ENCODE results near the gene GABRB3. TPM values are rescaled to one million over a fixed set of nuclear protein-coding genes. Genes with fewer than 3 reads are reported as not detected.

The GABRB3 gene
- total RNA-seq, 1 donor from 2014 or later, result 47.9 TPM

DNA sequence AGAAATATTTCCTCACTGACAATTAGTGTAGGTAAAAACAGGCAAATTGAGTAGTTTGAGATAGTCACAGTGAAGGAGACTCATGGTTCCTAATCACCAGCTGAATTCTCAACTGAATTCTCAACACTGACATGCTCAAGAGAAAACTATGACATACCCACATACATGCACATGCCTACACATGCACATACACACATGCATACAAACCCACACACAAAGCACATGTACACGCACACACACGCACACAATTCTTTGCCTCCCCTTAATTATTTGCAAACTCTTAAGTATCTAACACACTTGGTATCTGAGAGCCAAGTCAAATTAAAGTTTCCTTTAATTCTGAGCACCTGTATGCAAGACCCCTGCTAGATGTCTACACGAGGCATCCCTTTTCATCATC lies 111.8 kb downstream of the GABRB3 start:
- H3K4me1 ChIP-seq (ENCODE audit: insufficient read depth, low read length), result no peaks in the 10 kb centered on the region
- no peaks in the 10 kb centered on the region for H3K79me2 ChIP-seq (ENCODE audit: insufficient read depth, low read length)
- H3K27me3 ChIP-seq (ENCODE audit: insufficient read depth, low read length), result no peaks in the 10 kb centered on the region
- no peak overlapping the region for H2AFZ ChIP-seq (ENCODE audit: low read depth, low read length)
- FAIRE-seq, result no peak
- Mint-ChIP-seq H3K27ac (ENCODE audit: unreplicated experiment) (no peak overlapping the region), H3K36me3 (ENCODE audit: low read depth, unreplicated experiment) (peaks cover 9% of the 10 kb centered on the region), H3K4me3 (ENCODE audit: unreplicated experiment) (no peak overlapping the region), H3K27me3 (ENCODE audit: low read depth, unreplicated experiment) (no peaks in the 10 kb centered on the region), H3K9me3 (ENCODE audit: unreplicated experiment) (no peaks in the 10 kb centered on the region), H3K4me1 (ENCODE audit: low read depth, unreplicated experiment) (peaks cover 12% of the 10 kb centered on the region)
- no peak for TF ChIP-seq EZH2 (IDR thresholded peaks at IDR 0.05; ENCODE audit: insufficient read depth, low read length)
- TF ChIP-seq, protein P1, sequence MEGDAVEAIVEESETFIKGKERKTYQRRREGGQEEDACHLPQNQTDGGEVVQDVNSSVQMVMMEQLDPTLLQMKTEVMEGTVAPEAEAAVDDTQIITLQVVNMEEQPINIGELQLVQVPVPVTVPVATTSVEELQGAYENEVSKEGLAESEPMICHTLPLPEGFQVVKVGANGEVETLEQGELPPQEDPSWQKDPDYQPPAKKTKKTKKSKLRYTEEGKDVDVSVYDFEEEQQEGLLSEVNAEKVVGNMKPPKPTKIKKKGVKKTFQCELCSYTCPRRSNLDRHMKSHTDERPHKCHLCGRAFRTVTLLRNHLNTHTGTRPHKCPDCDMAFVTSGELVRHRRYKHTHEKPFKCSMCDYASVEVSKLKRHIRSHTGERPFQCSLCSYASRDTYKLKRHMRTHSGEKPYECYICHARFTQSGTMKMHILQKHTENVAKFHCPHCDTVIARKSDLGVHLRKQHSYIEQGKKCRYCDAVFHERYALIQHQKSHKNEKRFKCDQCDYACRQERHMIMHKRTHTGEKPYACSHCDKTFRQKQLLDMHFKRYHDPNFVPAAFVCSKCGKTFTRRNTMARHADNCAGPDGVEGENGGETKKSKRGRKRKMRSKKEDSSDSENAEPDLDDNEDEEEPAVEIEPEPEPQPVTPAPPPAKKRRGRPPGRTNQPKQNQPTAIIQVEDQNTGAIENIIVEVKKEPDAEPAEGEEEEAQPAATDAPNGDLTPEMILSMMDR (IDR thresholded peaks at IDR 0.05; ENCODE audit: insufficient read depth, low read depth, low read length), result no peak
- H3K27ac ChIP-seq (ENCODE audit: low read depth, low read length), result no peak overlapping the region
- no peaks in the 10 kb centered on the region for H3K9me3 ChIP-seq (ENCODE audit: insufficient read depth, low read depth, low read length)
- H3K4me3 ChIP-seq (ENCODE audit: insufficient read depth, low read depth, low read length), result no peak overlapping the region
- no peaks in the 10 kb centered on the region for H3K36me3 ChIP-seq (ENCODE audit: insufficient read depth, low read length)
- no peak overlapping the region for H3K9ac ChIP-seq (ENCODE audit: low read length)
- no peak for DNase-seq (ENCODE audit: low read depth)
- H3K4me2 ChIP-seq (ENCODE audit: low read length), result no peak overlapping the region
- H4K20me1 ChIP-seq (ENCODE audit: insufficient read depth, low read length), result no peaks in the 10 kb centered on the region

DNA sequence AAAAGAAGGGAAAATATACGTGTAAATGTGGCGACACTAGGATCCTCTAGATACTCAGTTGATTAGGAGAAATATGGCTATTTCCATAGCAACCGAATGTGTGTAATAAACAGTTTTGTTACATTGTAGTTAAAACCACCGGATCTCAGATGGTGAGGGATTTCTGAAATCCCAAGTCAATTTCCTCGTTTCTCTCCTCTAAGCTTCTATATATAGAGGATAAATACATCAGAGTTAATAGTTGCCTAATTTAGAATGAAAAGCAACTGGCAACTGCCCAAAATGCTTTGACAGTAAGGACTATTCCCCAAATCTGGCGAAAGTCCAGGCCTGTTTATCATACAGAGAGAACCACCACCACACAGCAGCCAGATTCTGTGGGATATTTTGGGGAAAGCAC lies 112.6 kb downstream of the GABRB3 start:
- H3K36me3 ChIP-seq (ENCODE audit: insufficient read depth, low read length), result no peaks in the 10 kb centered on the region
- H3K4me3 ChIP-seq (ENCODE audit: insufficient read depth, low read depth, low read length), result no peak overlapping the region
- H3K9me3 Mint-ChIP-seq (ENCODE audit: unreplicated experiment), result no peaks in the 10 kb centered on the region
- H2AFZ ChIP-seq (ENCODE audit: low read depth, low read length), result no peak overlapping the region
- H3K36me3 Mint-ChIP-seq (ENCODE audit: low read depth, unreplicated experiment), result peaks cover 9% of the 10 kb centered on the region
- H3K79me2 ChIP-seq (ENCODE audit: insufficient read depth, low read length), result no peaks in the 10 kb centered on the region
- H3K9ac ChIP-seq (ENCODE audit: low read length), result no peak overlapping the region
- no peaks in the 10 kb centered on the region for H4K20me1 ChIP-seq (ENCODE audit: insufficient read depth, low read length)
- no peaks in the 10 kb centered on the region for H3K27me3 ChIP-seq (ENCODE audit: insufficient read depth, low read length)
- no peaks in the 10 kb centered on the region for H3K4me1 ChIP-seq (ENCODE audit: insufficient read depth, low read length)
- peaks cover 9% of the 10 kb centered on the region for H3K4me1 Mint-ChIP-seq (ENCODE audit: low read depth, unreplicated experiment)
- no peak overlapping the region for H3K4me3 Mint-ChIP-seq (ENCODE audit: unreplicated experiment)
- no peak overlapping the region for H3K4me2 ChIP-seq (ENCODE audit: low read length)
- no peak overlapping the region for H3K27ac Mint-ChIP-seq (ENCODE audit: unreplicated experiment)
- TF ChIP-seq, protein P1 (IDR thresholded peaks at IDR 0.05; ENCODE audit: insufficient read depth, low read depth, low read length), result no peak
- no peak for TF ChIP-seq EZH2 (IDR thresholded peaks at IDR 0.05; ENCODE audit: insufficient read depth, low read length)
- no peaks in the 10 kb centered on the region for H3K9me3 ChIP-seq (ENCODE audit: insufficient read depth, low read depth, low read length)
- no peaks in the 10 kb centered on the region for H3K27me3 Mint-ChIP-seq (ENCODE audit: low read depth, unreplicated experiment)
- no peak overlapping the region for H3K27ac ChIP-seq (ENCODE audit: low read depth, low read length)
- DNase-seq (ENCODE audit: low read depth), result no peak
- no peak for FAIRE-seq

DNA sequence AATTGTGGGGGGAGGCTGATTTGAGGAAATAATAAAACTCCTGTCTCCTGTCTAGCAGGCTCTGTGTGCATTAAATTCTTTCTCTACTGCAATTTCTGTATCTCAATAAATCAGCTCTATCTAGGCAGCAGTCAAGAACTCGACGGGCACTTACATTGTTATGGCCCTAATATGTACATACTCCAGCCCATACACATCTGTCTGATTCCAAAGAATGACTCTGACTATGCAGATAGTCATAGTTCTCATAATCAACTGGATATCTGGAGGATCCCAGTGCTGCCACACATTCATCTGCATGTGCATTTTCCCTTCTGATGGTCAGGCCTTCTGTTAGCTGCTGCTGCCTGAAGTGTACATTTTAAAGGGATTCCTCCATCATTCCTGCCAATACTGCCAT lies 114.6 kb downstream of the GABRB3 start:
- Histone ChIP-seq H3K9me3 (ENCODE audit: insufficient read depth, low read depth, low read length) (no peaks in the 10 kb centered on the region), H4K20me1 (ENCODE audit: insufficient read depth, low read length) (no peaks in the 10 kb centered on the region), H3K27me3 (ENCODE audit: insufficient read depth, low read length) (no peaks in the 10 kb centered on the region), H3K4me1 (ENCODE audit: insufficient read depth, low read length) (no peaks in the 10 kb centered on the region), H2AFZ (ENCODE audit: low read depth, low read length) (no peak overlapping the region), H3K36me3 (ENCODE audit: insufficient read depth, low read length) (no peaks in the 10 kb centered on the region), H3K9ac (ENCODE audit: low read length) (no peak overlapping the region), H3K27ac (ENCODE audit: low read depth, low read length) (no peak overlapping the region), H3K79me2 (ENCODE audit: insufficient read depth, low read length) (no peaks in the 10 kb centered on the region), H3K4me3 (ENCODE audit: insufficient read depth, low read depth, low read length) (no peak overlapping the region), H3K4me2 (ENCODE audit: low read length) (no peak overlapping the region)
- Mint-ChIP-seq H3K36me3 (ENCODE audit: low read depth, unreplicated experiment) (peaks cover 9% of the 10 kb centered on the region), H3K27me3 (ENCODE audit: low read depth, unreplicated experiment) (no peaks in the 10 kb centered on the region), H3K9me3 (ENCODE audit: unreplicated experiment) (no peaks in the 10 kb centered on the region), H3K4me1 (ENCODE audit: low read depth, unreplicated experiment) (peaks cover 9% of the 10 kb centered on the region), H3K27ac (ENCODE audit: unreplicated experiment) (no peak overlapping the region), H3K4me3 (ENCODE audit: unreplicated experiment) (no peak overlapping the region)
- DNase-seq (ENCODE audit: low read depth), result no peak
- TF ChIP-seq, protein P1 (IDR thresholded peaks at IDR 0.05; ENCODE audit: insufficient read depth, low read depth, low read length), result no peak
- no peak for TF ChIP-seq EZH2 (IDR thresholded peaks at IDR 0.05; ENCODE audit: insufficient read depth, low read length)
- no peak for FAIRE-seq

Data from astrocyte (in vitro differentiated cells and primary cell).